Measurements from ENCODE around the gene LPCAT3.

DNA sequence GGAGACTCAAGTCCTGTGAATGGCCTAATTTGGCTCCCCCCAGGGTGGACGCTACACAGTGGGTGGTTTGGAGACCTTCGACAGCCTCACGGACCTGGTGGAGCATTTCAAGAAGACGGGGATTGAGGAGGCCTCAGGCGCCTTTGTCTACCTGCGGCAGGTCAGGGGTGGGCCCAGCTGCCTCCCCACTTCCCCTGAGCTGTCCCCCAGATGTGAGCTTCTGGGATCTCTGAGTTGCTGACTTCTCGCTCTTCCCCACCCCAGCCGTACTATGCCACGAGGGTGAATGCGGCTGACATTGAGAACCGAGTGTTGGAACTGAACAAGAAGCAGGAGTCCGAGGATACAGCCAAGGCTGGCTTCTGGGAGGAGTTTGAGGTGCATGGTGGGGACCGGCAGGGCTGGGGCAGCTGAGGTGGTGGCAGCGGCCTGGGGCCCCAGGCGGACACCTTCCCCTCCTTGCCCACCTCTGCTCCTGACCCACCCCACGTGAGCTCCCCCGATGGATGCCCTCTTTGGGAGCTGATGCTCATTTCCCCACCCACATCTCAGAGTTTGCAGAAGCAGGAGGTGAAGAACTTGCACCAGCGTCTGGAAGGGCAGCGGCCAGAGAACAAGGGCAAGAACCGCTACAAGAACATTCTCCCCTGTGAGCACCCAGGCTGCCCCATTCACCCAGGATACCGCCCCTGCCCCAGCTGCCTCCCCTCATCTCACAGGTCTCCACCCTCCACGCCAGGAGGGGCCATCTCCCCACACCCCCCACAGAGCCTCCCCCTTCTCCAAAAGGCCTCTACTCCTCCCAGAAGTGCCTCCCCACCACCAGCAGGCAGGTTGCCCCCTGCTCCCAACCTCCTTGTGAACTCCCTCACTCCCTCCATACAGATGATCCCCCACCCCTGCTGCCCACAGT, 62.9 kb downstream of the LPCAT3 start:
- TF ChIP-seq, protein P1, sequence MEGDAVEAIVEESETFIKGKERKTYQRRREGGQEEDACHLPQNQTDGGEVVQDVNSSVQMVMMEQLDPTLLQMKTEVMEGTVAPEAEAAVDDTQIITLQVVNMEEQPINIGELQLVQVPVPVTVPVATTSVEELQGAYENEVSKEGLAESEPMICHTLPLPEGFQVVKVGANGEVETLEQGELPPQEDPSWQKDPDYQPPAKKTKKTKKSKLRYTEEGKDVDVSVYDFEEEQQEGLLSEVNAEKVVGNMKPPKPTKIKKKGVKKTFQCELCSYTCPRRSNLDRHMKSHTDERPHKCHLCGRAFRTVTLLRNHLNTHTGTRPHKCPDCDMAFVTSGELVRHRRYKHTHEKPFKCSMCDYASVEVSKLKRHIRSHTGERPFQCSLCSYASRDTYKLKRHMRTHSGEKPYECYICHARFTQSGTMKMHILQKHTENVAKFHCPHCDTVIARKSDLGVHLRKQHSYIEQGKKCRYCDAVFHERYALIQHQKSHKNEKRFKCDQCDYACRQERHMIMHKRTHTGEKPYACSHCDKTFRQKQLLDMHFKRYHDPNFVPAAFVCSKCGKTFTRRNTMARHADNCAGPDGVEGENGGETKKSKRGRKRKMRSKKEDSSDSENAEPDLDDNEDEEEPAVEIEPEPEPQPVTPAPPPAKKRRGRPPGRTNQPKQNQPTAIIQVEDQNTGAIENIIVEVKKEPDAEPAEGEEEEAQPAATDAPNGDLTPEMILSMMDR (conservative IDR thresholded peaks at IDR 0.05; ENCODE audit: low read length) = no peak
- TF ChIP-seq EZH2phosphoT487 (IDR thresholded peaks at IDR 0.05; ENCODE audit: borderline replicate concordance) = no peak
